CD4-positive, alpha-beta T cell treated with Interleukin-21 for 1 hour (primary cell): ENCODE results near the gene KIAA0586.
A peak's percentile ranks its signal among the peaks of the same experiment; 100 is the strongest.
"Not testable (repeated sequence)": the region's sequence is repeated elsewhere in the genome, so short reads cannot be mapped to it uniquely, and the experiment has no call there.

ENCODE experiments used
- DNase-seq: peaks from one replicate; pipeline ENCODE4 v3.0.0-alpha.2; 2020

Gene KIAA0586

GRCh38 chr14:58465421-58465820, 37.9 kb downstream of the KIAA0586 start:
- no peak for DNase-seq

DNA sequence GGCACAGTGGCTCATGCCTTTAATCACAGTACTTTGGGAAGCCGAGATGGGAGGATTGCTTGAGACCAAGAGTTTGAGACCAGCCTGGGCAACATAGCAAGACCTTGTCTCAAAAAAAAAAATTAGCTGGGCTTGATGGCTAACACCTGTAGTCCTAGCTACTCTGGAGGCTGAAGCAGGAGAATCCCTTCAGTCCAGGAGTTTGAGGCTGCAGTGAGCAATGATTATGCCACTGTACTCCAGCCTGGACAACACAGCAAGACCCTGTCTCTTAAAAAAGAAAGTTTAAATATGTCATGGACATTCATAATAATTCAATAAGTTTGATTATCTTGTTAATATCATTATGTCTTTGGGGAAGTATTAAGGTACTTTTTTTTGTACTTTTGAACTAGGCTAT, 38.9 kb downstream of the KIAA0586 start:
- DNase-seq, result no peak

DNA sequence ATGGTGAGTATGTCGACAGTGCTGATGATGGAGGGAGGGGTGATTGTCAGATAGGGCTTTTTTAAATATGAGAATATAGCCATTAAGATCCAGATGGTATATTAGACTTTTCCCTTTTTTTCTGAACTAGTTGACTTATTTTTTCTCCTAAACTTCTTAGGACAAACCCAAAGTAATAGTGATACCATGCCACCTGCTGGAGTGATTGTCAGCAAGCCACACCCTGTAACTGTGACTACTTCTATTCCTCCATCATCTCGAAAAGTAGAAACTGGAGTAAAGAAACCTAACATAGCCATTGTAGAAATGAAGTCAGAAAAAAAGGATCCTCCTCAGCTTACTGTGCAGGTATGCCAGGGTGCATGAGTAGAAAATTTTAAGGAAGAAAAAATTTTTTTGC, 40.1 kb downstream of the KIAA0586 start:
- DNase-seq, result no peak

- DNase-seq, result no peak
These were observed 41.8 kb downstream of the KIAA0586 start for GRCh38 chr14:58469309-58469708.

DNA sequence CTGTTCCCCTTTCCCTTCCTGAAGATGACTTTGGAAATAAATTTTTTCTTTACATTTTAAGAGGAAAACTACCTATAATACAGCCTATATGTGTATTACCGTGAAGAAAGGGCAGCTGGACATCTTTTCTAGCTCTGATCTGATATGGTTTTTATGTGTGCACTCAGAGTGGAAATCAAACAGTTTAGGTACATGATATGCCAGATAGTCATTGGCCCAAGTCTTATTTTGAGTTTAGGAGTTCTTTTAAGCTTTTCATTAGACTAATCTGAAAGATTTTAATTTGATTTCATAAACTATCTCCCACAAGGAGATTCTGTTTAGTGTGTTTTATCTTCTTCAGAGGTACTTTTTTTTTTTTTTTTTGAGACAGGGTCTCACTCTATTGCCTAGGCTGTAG, 48.8 kb downstream of the KIAA0586 start:
- DNase-seq, result no peak

DNA sequence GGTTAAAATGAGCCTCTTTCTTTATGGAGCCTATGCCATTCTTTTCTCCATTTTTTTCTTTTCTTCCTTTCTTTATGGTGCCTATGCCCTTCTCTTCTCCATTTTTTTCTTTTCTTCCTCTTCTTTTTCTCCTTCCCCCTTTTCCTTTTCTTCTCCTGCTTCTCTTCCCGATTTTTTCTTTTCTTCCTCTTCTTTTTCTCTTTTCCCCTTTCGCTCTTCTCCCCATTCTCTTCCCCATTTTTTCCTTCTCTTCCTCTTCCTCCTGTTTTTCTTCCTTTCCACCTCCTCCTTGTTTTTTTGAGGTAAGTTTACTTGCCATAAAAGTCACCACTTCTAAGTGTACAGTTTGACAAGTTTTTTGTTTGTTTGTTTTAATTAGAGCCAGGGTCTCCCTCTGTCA, 50.1 kb downstream of the KIAA0586 start:
- DNase-seq, result no peak

GRCh38 chr14:58478329-58478728, 50.8 kb downstream of the KIAA0586 start:
- DNase-seq, result not testable (repeated sequence)

GRCh38 chr14:58479975-58480374, 52.5 kb downstream of the KIAA0586 start:
- DNase-seq, result no peak

DNA sequence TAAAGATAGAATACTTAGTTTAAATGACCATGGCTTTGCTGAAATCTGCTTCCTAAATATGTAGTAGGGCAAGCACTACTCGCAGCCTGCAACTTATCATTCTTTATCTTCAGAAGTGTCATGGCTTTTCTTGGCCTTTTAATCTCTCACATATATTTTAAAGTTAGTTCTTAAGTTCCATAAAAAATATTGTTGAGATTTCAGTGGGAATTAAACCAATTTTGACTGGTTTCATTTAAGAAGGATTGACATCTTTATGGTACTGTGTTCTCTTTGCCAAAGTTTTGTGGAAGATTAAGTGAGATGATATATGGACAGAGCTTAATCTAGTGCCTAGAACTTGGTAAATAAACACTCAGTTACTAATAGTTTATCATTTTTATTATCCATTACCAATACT, 56.7 kb downstream of the KIAA0586 start:
- DNase-seq, result no peak

DNA sequence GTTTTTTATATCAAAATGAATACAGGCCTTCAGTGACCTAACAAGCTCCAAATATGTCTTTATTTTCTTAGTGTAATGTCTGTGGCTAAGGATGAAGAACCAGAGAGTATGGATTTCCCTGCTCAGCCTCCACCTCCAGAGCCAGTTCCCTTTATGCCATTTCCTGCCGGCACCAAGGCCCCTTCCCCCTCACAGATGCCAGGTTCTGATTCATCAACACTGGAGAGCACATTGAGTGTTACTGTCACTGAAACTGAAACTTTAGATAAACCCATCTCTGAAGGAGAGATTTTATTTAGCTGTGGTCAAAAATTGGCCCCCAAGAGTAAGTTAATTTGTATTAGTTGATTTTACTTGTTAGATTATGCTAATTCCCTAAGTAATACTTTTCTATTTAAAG, 61.0 kb downstream of the KIAA0586 start:
- DNase-seq, result no peak

DNA sequence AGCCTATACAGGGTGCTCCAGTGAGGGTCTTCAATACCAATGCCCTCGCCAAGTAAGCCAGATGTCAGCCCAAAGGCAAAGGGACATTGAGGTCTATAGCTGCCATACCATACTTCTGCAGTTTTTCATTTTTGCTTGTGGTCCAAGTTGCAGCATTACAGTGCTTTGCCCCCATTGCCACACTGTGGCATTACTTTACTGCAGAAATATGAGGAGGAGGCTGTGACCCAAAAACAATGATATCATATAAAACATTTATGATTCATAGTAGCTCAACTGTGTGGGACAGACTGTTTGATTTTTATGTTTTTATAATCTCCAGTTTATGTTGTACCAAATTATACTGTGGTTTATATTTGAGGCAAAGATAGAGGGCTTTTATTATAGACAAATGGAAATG, 64.1 kb downstream of the KIAA0586 start:
- DNase-seq, result no peak

GRCh38 chr14:58492044-58492443, 64.5 kb downstream of the KIAA0586 start:
- DNase-seq, result no peak

GRCh38 chr14:58501214-58501816, 73.8 kb downstream of the KIAA0586 start:
- peak; percentile 44 for DNase-seq

- no peak for DNase-seq
These were observed 85.8 kb downstream of the KIAA0586 start for GRCh38 chr14:58513272-58513671.

GRCh38 chr14:58517592-58517991, 90.1 kb downstream of the KIAA0586 start:
- DNase-seq, result no peak

GRCh38 chr14:58525691-58526090, 98.2 kb downstream of the KIAA0586 start:
- DNase-seq, result not testable (repeated sequence)

DNA sequence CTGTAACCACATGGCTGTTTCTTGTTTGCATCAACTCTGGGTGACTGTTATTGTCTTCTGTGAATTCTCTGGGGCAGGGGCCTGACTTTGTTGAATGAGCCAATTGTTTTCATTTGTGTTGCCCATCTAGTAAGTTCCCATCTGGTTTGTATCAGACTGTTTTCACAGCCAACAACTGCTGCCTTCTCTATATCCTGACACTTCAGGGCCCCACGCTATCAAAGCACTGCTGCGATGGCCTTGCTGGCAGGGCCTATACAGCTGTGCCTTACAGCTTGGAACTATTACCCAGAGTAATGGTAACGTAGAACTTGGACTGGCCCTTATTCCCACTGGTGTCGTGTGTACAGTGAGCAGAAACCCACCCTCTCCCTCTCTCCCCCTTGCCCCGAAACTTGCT, 105.9 kb downstream of the KIAA0586 start:
- DNase-seq, result no peak

GRCh38 chr14:58535044-58535443, 107.5 kb downstream of the KIAA0586 start:
- DNase-seq, result no peak

GRCh38 chr14:58537004-58537403, 109.5 kb downstream of the KIAA0586 start:
- no peak for DNase-seq

GRCh38 chr14:58540749-58541632, 113.5 kb downstream of the KIAA0586 start:
- no peak for DNase-seq

- DNase-seq, result no peak
These were observed 114.1 kb downstream of the KIAA0586 start for GRCh38 chr14:58541633-58542022.

GRCh38 chr14:58543253-58543652, 115.7 kb downstream of the KIAA0586 start:
- no peak for DNase-seq

GRCh38 chr14:58547649-58548048, 120.1 kb downstream of the KIAA0586 start:
- DNase-seq, result no peak

- DNase-seq, result no peak
These were observed 121.7 kb downstream of the KIAA0586 start for GRCh38 chr14:58549105-58549757.
